Endothelial cell of umbilical vein (primary cell): ENCODE results near the gene CHRNA10. TPM values are rescaled to one million over a fixed set of nuclear protein-coding genes. Genes with fewer than 3 reads are reported as not detected.

ENCODE experiments used
- BruUV-seq: library from RNA; stranded (reverse); fragments of 400-500 nt; replicated peaks from 2 replicates; lab custom pipeline; 2021; lab: Mats Ljungman, UMichigan
- CTCF ChIA-PET: fragments of 300-600, 350-600 bp; sonication (Branson Sonifier 250); formaldehyde crosslinking; loops from one replicate; lab custom pipeline; 2021; ENCODE audit warnings: antibody characterized with exemption, inconsistent platforms; lab: Charles Lee
- POLR2A ChIA-PET: fragments of 300-600, 350-600 bp; sonication (Branson Sonifier 250); formaldehyde crosslinking; loops from one replicate; lab custom pipeline; 2021; ENCODE audit warnings: antibody characterized with exemption, inconsistent platforms; lab: Charles Lee
- DNase-seq: peaks from one replicate; pipeline ENCODE4 v3.0.0-alpha.2; 2011; ENCODE audit warnings: low read depth, low spot score
- FAIRE-seq: peaks from 2 replicates; lab custom pipeline; 2011; peaks lifted over from hg19 to GRCh38; lab: Jason Lieb, UNC
- H2AFZ ChIP-seq: 2 replicates; pipeline ENCODE4 v1.6.0; 2012; ENCODE audit warnings: low read depth, low read length, control low read depth, inconsistent platforms
- H3K27ac ChIP-seq: 2 replicates; pipeline ENCODE4 v1.5.1; 2011; ENCODE audit warnings: low read depth, mild to moderate bottlenecking, control low read depth, low read length, moderate library complexity; ENCODE audit not compliant: insufficient read depth
- H3K27me3 ChIP-seq, 2 experiments: 2 replicates each; pipeline versions ENCODE4 v1.6.0 to v1.6.1; 2011; ENCODE audit warnings: low read length in 2 of 2, mixed read lengths in 1 of 2; ENCODE audit not compliant: control insufficient read depth in 2 of 2, insufficient read depth in 2 of 2
- H3K36me3 ChIP-seq, 2 experiments: 2 replicates in 1 of 2; 3 replicates in 1 of 2; pipeline ENCODE4 v1.5.1; 2011; ENCODE audit warnings: low read length in 2 of 2, mild to moderate bottlenecking in 1 of 2, moderate library complexity in 1 of 2; ENCODE audit not compliant: control insufficient read depth in 2 of 2, insufficient read depth in 2 of 2; ENCODE audit errors: extremely low read depth in 1 of 2
- H3K4me1 ChIP-seq: 3 replicates; pipeline ENCODE4 v1.5.1; 2011; ENCODE audit warnings: mild to moderate bottlenecking, low read length; ENCODE audit not compliant: control insufficient read depth, insufficient read depth; ENCODE audit errors: extremely low read depth
- H3K4me2 ChIP-seq: 2 replicates; pipeline ENCODE4 v1.6.1; 2011; ENCODE audit warnings: low read length, control low read depth, mixed read lengths; ENCODE audit not compliant: insufficient read depth
- H3K4me3 ChIP-seq, 3 experiments: fragments of 200-600 bp in 1 of 3; sonication (generic), shearing (Covaris generic) in 1 of 3; replicated peaks in 1 of 3; 2 replicates each; pipeline ENCODE4 v1.5.1; 2011 to 2016; ENCODE audit warnings: control low read depth in 3 of 3, low read length in 3 of 3, mild to moderate bottlenecking in 2 of 3, inconsistent platforms in 1 of 3, low read depth in 1 of 3, moderate library complexity in 1 of 3; ENCODE audit not compliant: insufficient read depth in 1 of 3
- H3K79me2 ChIP-seq: 2 replicates; pipeline ENCODE4 v1.6.0; 2012; ENCODE audit warnings: low read length, inconsistent platforms; ENCODE audit not compliant: control insufficient read depth, insufficient read depth
- H3K9ac ChIP-seq: replicated peaks from 2 replicates; pipeline ENCODE3; 2011; ENCODE audit warnings: low read length, control low read depth; ENCODE audit not compliant: insufficient read depth; ENCODE audit errors: extremely low read depth
- H3K9me1 ChIP-seq: replicated peaks from 3 replicates; pipeline ENCODE4 v1.6.0; 2011; ENCODE audit warnings: mild to moderate bottlenecking, low read length; ENCODE audit not compliant: control insufficient read depth, insufficient read depth; ENCODE audit errors: extremely low read depth
- H3K9me3 ChIP-seq: replicated peaks from 2 replicates; pipeline ENCODE4 v1.5.1; 2012; ENCODE audit warnings: low read length, inconsistent platforms; ENCODE audit not compliant: control insufficient read depth, insufficient read depth
- H4K20me1 ChIP-seq: replicated peaks from 2 replicates; pipeline ENCODE3; 2011; ENCODE audit warnings: mild to moderate bottlenecking, low read length; ENCODE audit not compliant: control insufficient read depth, insufficient read depth; ENCODE audit errors: extremely low read depth
- EZH2 ChIP-seq: IDR thresholded peaks from 2 replicates; pipeline ENCODE4 v1.6.1; 2012; ENCODE audit warnings: borderline replicate concordance, low read depth, mild to moderate bottlenecking, moderate library complexity, low read length, inconsistent platforms; ENCODE audit not compliant: severe bottlenecking
- FOS ChIP-seq: IDR thresholded peaks from 2 replicates; pipeline ENCODE4 v1.6.1; 2011; ENCODE audit warnings: mild to moderate bottlenecking, low read length, moderate library complexity, borderline replicate concordance; ENCODE audit not compliant: insufficient read depth
- GATA2 ChIP-seq: IDR thresholded peaks from 2 replicates; pipeline ENCODE4 v1.7.0; 2011; ENCODE audit warnings: low read depth, mild to moderate bottlenecking, moderate library complexity, mixed read lengths, low read length; ENCODE audit not compliant: insufficient read length, insufficient read depth
- JUN ChIP-seq: IDR thresholded peaks from 2 replicates; pipeline ENCODE4 v1.6.1; 2011; ENCODE audit warnings: borderline replicate concordance, low read depth; ENCODE audit not compliant: insufficient read length, insufficient read depth
- MYC ChIP-seq: IDR thresholded peaks from one replicate; pipeline ENCODE4 v1.6.1; 2011; ENCODE audit warnings: mild to moderate bottlenecking, low read depth, low read length
- POLR2A ChIP-seq: IDR thresholded peaks from 2 replicates; pipeline ENCODE4 v1.6.1; 2012; ENCODE audit warnings: low read depth, mild to moderate bottlenecking, control low read depth, low read length
- POLR2AphosphoS5 ChIP-seq: IDR thresholded peaks from 2 replicates; pipeline ENCODE4 v1.6.1; 2012; ENCODE audit warnings: low read depth, mild to moderate bottlenecking, control low read depth, low read length, moderate library complexity; ENCODE audit not compliant: insufficient read depth
- dilution Hi-C: fragments of 300-500 bp; cut with MboI; formaldehyde crosslinking; loops from one replicate; pipeline ENCODE4 v1.15.0; 2019; ENCODE audit warnings: low sequenced_read_pairs; ENCODE audit not compliant: extremely low pct_ligation_motif_present
- intact Hi-C: fragments of 100-400 bp; cut with micrococcal nuclease; formaldehyde crosslinking; loops from one replicate; pipeline ENCODE4 v1.10.0; 2022
- polyA plus RNA-seq, 4 experiments: library from polyadenylated mRNA; depleted of rRNA in 3 of 4; stranded (reverse) in 3 of 4; unstranded in 1 of 4; fragments of >200 nt; gene quantifications; 2 replicates each; pipeline versions ENCODE4 v1.2.1 to v1.2.3, GENCODE V29; 2011 to 2012; ENCODE audit warnings: missing spikeins in 1 of 4
- total RNA-seq: library from RNA; stranded (reverse); gene quantifications from 2 replicates; pipeline ENCODE4 v1.2.3, GENCODE V29; 2021
- TF ChIP-seq, protein P1 (sequence below), 2 donors: IDR thresholded peaks; 1 replicate in 1 of 2; 2 replicates in 1 of 2; pipeline ENCODE4 v1.5.1; 2011; ENCODE audit warnings: low read length in 2 of 2, mild to moderate bottlenecking in 2 of 2, moderate library complexity in 2 of 2, control low read depth in 1 of 2, inconsistent platforms in 1 of 2, low read depth in 1 of 2; ENCODE audit not compliant: insufficient read depth in 1 of 2; ENCODE audit errors: extremely low read depth in 1 of 2
- TF ChIP-seq, protein P2 (sequence below): IDR thresholded peaks from 2 replicates; pipeline ENCODE4 v1.6.1; 2011; ENCODE audit not compliant: insufficient read depth, insufficient read length

The CHRNA10 gene
- total and polyA plus RNA-seq, 2 donors (not counting 3 experiments of a cell fraction or from before 2014, with no cell fraction given): 1.1 to 1.8 TPM

DNA sequence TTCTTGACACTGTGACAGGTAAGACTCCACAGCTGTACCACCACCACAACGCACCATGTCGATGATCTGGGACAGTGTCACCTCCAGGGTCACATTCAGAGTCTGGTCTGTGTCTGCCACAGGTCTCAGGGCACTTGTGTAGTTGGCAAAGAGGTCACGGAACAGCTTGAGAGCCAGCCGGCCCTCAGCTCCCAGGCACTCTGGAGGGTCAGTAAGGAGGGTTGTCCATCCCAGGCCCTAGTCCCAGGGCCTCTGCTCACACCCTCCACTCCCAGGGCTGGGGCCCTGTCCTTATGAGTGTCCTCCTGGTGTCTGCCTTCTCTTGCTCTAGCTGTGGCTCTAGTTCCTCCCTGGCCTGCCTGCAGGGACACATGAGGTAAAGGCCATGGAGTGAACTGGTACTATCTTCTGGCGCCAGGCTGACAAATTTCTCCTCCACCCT, 1.4 kb downstream of the CHRNA10 start:
- intact Hi-C loops: no loop called here
- ChIA-PET CTCF (interaction anchor here (1.5 kb wide), 1 partner anchor 12 kb away, joined by 3 read pairs; no protein-coding TSS in a partner anchor), POLR2A (no interaction called here)
- H3K9me3 ChIP-seq: no peaks in the 10 kb centered on the region
- H3K4me1 ChIP-seq: no peaks in the 10 kb centered on the region
- H3K27ac ChIP-seq: no peak overlapping the region
- peaks cover 4 to 28% of the 10 kb centered on the region in 2 experiments for H3K36me3 ChIP-seq
- BruUV-seq: no TSS peak
- no peak for TF ChIP-seq POLR2A
- TF ChIP-seq, protein P1, sequence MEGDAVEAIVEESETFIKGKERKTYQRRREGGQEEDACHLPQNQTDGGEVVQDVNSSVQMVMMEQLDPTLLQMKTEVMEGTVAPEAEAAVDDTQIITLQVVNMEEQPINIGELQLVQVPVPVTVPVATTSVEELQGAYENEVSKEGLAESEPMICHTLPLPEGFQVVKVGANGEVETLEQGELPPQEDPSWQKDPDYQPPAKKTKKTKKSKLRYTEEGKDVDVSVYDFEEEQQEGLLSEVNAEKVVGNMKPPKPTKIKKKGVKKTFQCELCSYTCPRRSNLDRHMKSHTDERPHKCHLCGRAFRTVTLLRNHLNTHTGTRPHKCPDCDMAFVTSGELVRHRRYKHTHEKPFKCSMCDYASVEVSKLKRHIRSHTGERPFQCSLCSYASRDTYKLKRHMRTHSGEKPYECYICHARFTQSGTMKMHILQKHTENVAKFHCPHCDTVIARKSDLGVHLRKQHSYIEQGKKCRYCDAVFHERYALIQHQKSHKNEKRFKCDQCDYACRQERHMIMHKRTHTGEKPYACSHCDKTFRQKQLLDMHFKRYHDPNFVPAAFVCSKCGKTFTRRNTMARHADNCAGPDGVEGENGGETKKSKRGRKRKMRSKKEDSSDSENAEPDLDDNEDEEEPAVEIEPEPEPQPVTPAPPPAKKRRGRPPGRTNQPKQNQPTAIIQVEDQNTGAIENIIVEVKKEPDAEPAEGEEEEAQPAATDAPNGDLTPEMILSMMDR (IDR thresholded peaks at IDR 0.05; ENCODE audit: extremely low read depth in 1 of 2, insufficient read depth in 1 of 2, low read depth in 1 of 2, low read length in 2 of 2): no peak
- H3K4me2 ChIP-seq: no peak overlapping the region
- no peak overlapping the region for H3K9ac ChIP-seq
- H3K4me3 ChIP-seq: no peak overlapping the region
- no peaks in the 10 kb centered on the region for H4K20me1 ChIP-seq
- DNase-seq (no peak), FAIRE-seq (no peak)
- no peaks in the 10 kb centered on the region for H3K27me3 ChIP-seq
- no peaks in the 10 kb centered on the region for H3K9me1 ChIP-seq
- no peaks in the 10 kb centered on the region for H3K79me2 ChIP-seq
- H2AFZ ChIP-seq: no peak overlapping the region
- dilution Hi-C loops: no loop called here

DNA sequence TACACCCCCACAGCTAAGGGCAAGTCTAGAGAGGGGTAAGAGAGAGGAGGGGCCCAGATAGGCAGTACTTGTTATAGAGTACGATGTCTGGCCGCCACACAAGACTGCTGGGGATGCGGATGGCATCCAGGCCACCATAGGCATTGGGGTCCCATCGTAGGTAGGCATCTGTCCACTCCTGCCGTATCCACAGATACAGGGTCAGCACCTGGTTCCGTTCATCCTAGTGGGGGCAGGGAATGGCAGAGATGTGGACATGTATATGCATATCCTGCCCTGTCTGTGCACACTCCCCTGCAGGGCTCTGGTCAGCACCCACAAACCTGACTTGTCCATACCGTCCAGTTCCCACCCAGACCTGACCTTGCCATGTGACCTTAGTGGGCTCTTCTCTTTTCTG, 2.1 kb downstream of the CHRNA10 start:
- dilution Hi-C loops: no loop called here
- H3K36me3 ChIP-seq: peaks cover 2 to 25% of the 10 kb centered on the region in 2 experiments
- POLR2A ChIA-PET: no interaction called here

More for the DNA sequence above, 2.1 kb downstream of the CHRNA10 start:
- TF ChIP-seq, protein P2, sequence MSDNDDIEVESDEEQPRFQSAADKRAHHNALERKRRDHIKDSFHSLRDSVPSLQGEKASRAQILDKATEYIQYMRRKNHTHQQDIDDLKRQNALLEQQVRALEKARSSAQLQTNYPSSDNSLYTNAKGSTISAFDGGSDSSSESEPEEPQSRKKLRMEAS: no peak
- no peak for TF ChIP-seq FOS
- TF ChIP-seq, protein P1 (IDR thresholded peaks at IDR 0.05; ENCODE audit: extremely low read depth in 1 of 2, insufficient read depth in 1 of 2, low read depth in 1 of 2, low read length in 2 of 2): no peak
- TF ChIP-seq MYC: no peak
- no peak for TF ChIP-seq EZH2
- no peak for TF ChIP-seq GATA2
- no peak for TF ChIP-seq JUN
- TF ChIP-seq POLR2A: no peak
- no peak for TF ChIP-seq POLR2AphosphoS5
- H3K4me1 ChIP-seq: no peaks in the 10 kb centered on the region
- no peaks in the 10 kb centered on the region for H3K9me3 ChIP-seq
- BruUV-seq: no TSS peak
- no peak overlapping the region for H3K9ac ChIP-seq
- intact Hi-C loops: no loop called here
- CTCF ChIA-PET: no interaction called here
- H3K4me3 ChIP-seq: no peak overlapping the region
- H3K4me2 ChIP-seq: no peak overlapping the region
- FAIRE-seq: no peak
- no peaks in the 10 kb centered on the region for H3K79me2 ChIP-seq
- no peak for DNase-seq
- H2AFZ ChIP-seq: no peak overlapping the region
- H3K27ac ChIP-seq: no peak overlapping the region
- no peaks in the 10 kb centered on the region for H4K20me1 ChIP-seq
- H3K9me1 ChIP-seq: no peaks in the 10 kb centered on the region
- H3K27me3 ChIP-seq: no peaks in the 10 kb centered on the region
